Kidney (tissue), 14 donors: Measurements from ENCODE around the gene TMEM267. TPM values are rescaled to one million over a fixed set of nuclear protein-coding genes. Genes with fewer than 3 reads are reported as not detected.
A peak's percentile ranks its signal among the peaks of the same experiment; 100 is the strongest.

Source experiments
- DNase-seq, 5 donors: peaks; one replicate each; pipeline ENCODE4 v3.0.0-alpha.2; 2013 to 2020
- FAIRE-seq: peaks from 2 replicates; lab custom pipeline; 2012; peaks lifted over from hg19 to GRCh38; lab: Jason Lieb, UNC
- H3K27ac ChIP-seq, 2 donors: one replicate each; pipeline ENCODE4 v1.7.0; 2013; ENCODE audit warnings: low read depth in 2 of 2, low read length in 2 of 2, inconsistent platforms in 1 of 2
- H3K27me3 ChIP-seq: one replicate; pipeline ENCODE4 v1.7.1; 2013; ENCODE audit warnings: low read length, inconsistent platforms; ENCODE audit not compliant: control insufficient read depth, insufficient read depth
- H3K36me3 ChIP-seq, 3 donors: one replicate each; pipeline versions ENCODE4 v1.7.0 to v1.7.1; 2013; ENCODE audit warnings: low read length in 3 of 3, control low read depth in 1 of 3, inconsistent platforms in 1 of 3; ENCODE audit not compliant: insufficient read depth in 3 of 3, control insufficient read depth in 2 of 3
- H3K4me1 ChIP-seq, 3 donors: one replicate each; pipeline versions ENCODE4 v1.7.0 to v1.7.1; 2013; ENCODE audit warnings: low read length in 3 of 3, inconsistent platforms in 1 of 3, low read depth in 1 of 3; ENCODE audit not compliant: control insufficient read depth in 2 of 3, insufficient read depth in 2 of 3
- H3K4me3 ChIP-seq, 3 donors: one replicate each; pipeline versions ENCODE4 v1.7.0 to v1.8.1; 2013; ENCODE audit warnings: low read length in 3 of 3, control low read depth in 1 of 3, inconsistent platforms in 1 of 3
- H3K9ac ChIP-seq, 3 donors: one replicate each; pipeline versions ENCODE4 v1.7.0 to v1.7.1; 2013; ENCODE audit warnings: low read length in 3 of 3, control low read depth in 1 of 3, inconsistent platforms in 1 of 3
- H3K9me3 ChIP-seq, 3 donors: one replicate each; pipeline versions ENCODE4 v1.7.0 to v1.7.1; 2013; ENCODE audit warnings: low read length in 3 of 3, control low read depth in 1 of 3, inconsistent platforms in 1 of 3; ENCODE audit not compliant: control insufficient read depth in 2 of 3, insufficient read depth in 1 of 3
- CTCF ChIP-seq: IDR thresholded peaks from 3 replicates; pipeline ENCODE4 v1.5.1; 2012; ENCODE audit warnings: mild to moderate bottlenecking, moderate library complexity, borderline replicate concordance; ENCODE audit not compliant: insufficient read depth; ENCODE audit errors: extremely low read depth
- intact Hi-C: fragments of 100-400 bp; cut with DNase I; formaldehyde crosslinking; loops from one replicate; pipeline ENCODE4 v1.11.1; 2022
- polyA plus RNA-seq: library from polyadenylated mRNA; stranded (reverse); fragments of 350-450 nt; fragmentation: Illumina TruSeq; extraction: RNeasy Lipid Tissue Mini Kit (QIAGEN cat#74804); gene quantifications from one replicate; pipeline ENCODE4 v1.2.3, GENCODE V29; 2014; ENCODE audit warnings: low read depth, low replicate concordance; ENCODE audit not compliant: insufficient read depth
- total RNA-seq: library from RNA; stranded (reverse); fragmentation: NEBNext Ultra II Directional; extraction: Animal tissue kit (Norgen Biotek cat#: 25700); gene quantifications from one replicate; pipeline ENCODE4 v1.2.1, GENCODE V29; 2021
- donor health status: control.
- donor health status: control.
- donor health status: control.
- donor health status: control.
- donor health status: control.
- donor health status: DM: yes; HTN: yes; CAD: no.
- donor health status: Normal renal cell carcinoma (clear cell type).

Gene TMEM267
- total and polyA plus RNA-seq, 2 donors from 2014 or later, result 7.1 to 24.1 TPM

- Histone ChIP-seq H3K9ac (peak overlapping the region; percentile 29 to 42 (median 31)), H3K27me3 (no peaks in the 10 kb centered on the region), H3K4me3 (peak overlapping the region; percentile 63 to 78 (median 70)), H3K9me3 (no peaks in the 10 kb centered on the region), H3K27ac (no peak overlapping the region), H3K4me1 (peaks cover 0 to 3% (median 0%) of the 10 kb centered on the region in 3 donors), H3K36me3 (no peaks in the 10 kb centered on the region)
- intact Hi-C loops, result no loop called here
- no peak for TF ChIP-seq CTCF
- FAIRE-seq (no peak), DNase-seq (peak; percentile 39 to 89 (median 67))
Observed at GRCh38 chr5:43396762-43397304, 86.8 kb downstream of the TMEM267 start.

Other genes starting within 250 kb of the TMEM267 start
- 55.1 TPM for gene HMGCS1, start 170.5 kb downstream of the TMEM267 start, total RNA-seq
- gene HMGCS1, start 170.5 kb downstream of the TMEM267 start, polyA plus RNA-seq, result 30.9 TPM
- 22.8 TPM for gene CCL28, start 71.5 kb downstream of the TMEM267 start, total RNA-seq
- 2.3 TPM for gene CCL28, start 71.5 kb downstream of the TMEM267 start, polyA plus RNA-seq
- 2.3 TPM for gene C5orf34, start 31.3 kb upstream of the TMEM267 start, total RNA-seq
- 0.71 TPM for gene C5orf34, start 31.3 kb upstream of the TMEM267 start, polyA plus RNA-seq
- gene PAIP1, start 73.2 kb upstream of the TMEM267 start, total RNA-seq, result 65.0 TPM
- 75.8 TPM for gene PAIP1, start 73.2 kb upstream of the TMEM267 start, polyA plus RNA-seq
- gene NNT, start 119.3 kb upstream of the TMEM267 start, total RNA-seq, result 101 TPM
- 56.4 TPM for gene NNT, start 119.3 kb upstream of the TMEM267 start, polyA plus RNA-seq